Activated CD8-positive, alpha-beta T cell treated with anti-CD3 and anti-CD28 coated beads, Interleukin-2, amount 10 ng/mL, durations not matched to agents 7 days and 5 days (primary cell): ENCODE data around the gene ARSA. TPM values are rescaled to one million over a fixed set of nuclear protein-coding genes. Genes with fewer than 3 reads are reported as not detected.
A peak's percentile ranks its signal among the peaks of the same experiment; 100 is the strongest.

ENCODE experiments used
- ATAC-seq: fragments of 150-1000 bp; cut with Tn5 transposase; one replicate; pipeline ENCODE4 v1.10.0; 2021; ENCODE audit warnings: moderate library complexity
- CTCF ChIA-PET: fragments of 350-600 bp; sonication (Branson Sonifier 250); formaldehyde crosslinking; loops from one replicate; lab custom pipeline; 2021; ENCODE audit warnings: antibody characterized with exemption; lab: Charles Lee
- POLR2A ChIA-PET: fragments of 350-600 bp; sonication (Branson Sonifier 250); formaldehyde crosslinking; loops from one replicate; lab custom pipeline; 2021; ENCODE audit warnings: antibody characterized with exemption; lab: Charles Lee
- DNase-seq: peaks from one replicate; pipeline ENCODE4 v3.0.0-alpha.2; 2020
- H3K27ac Mint-ChIP-seq: one replicate; pipeline ENCODE4 v1.8.0; 2021; ENCODE audit warnings: mild to moderate bottlenecking, mixed read lengths
- H3K27me3 Mint-ChIP-seq: one replicate; pipeline ENCODE4 v1.8.0; 2021; ENCODE audit warnings: low read depth, mixed read lengths
- H3K36me3 Mint-ChIP-seq: one replicate; pipeline ENCODE4 v1.8.0; 2021; ENCODE audit warnings: low read depth, mixed read lengths
- H3K4me1 Mint-ChIP-seq: one replicate; pipeline ENCODE4 v1.8.0; 2021; ENCODE audit warnings: low read depth, mixed read lengths
- H3K4me3 Mint-ChIP-seq: one replicate; pipeline ENCODE4 v1.8.0; 2021; ENCODE audit warnings: mild to moderate bottlenecking, mixed read lengths
- H3K9me3 Mint-ChIP-seq: one replicate; pipeline ENCODE4 v1.8.0; 2022; ENCODE audit warnings: mixed read lengths; ENCODE audit not compliant: insufficient read depth
- total RNA-seq, 2 experiments: library from RNA; stranded (reverse); gene quantifications; one replicate each; pipeline ENCODE4 v1.2.3, GENCODE V29; 2021

The ARSA gene
- total RNA-seq, 2 experiments from 2014 or later: 28.8 to 35.1 TPM

GRCh38 chr22:50599816-50600455, 28.0 kb downstream of the ARSA start:
- H3K27me3 Mint-ChIP-seq: peaks cover 34% of the 10 kb centered on the region
- CTCF ChIA-PET: interaction anchor here (0.7 to 1.0 kb wide), 2 partner anchors 36 to 74 kb away, joined by 3 read pairs; partner anchors contain the start of gene SCO2
- no peak overlapping the region for H3K27ac Mint-ChIP-seq
- DNase-seq: peak; percentile 79
- peak; percentile 88 for ATAC-seq
- POLR2A ChIA-PET: interaction anchor here (1.3 kb wide), 1 partner anchor 37 kb away, joined by 4 read pairs; the partner anchor contains the start of gene SYCE3
- peaks cover 12% of the 10 kb centered on the region for H3K4me1 Mint-ChIP-seq
- H3K36me3 Mint-ChIP-seq: peaks cover 1% of the 10 kb centered on the region
- H3K9me3 Mint-ChIP-seq: no peaks in the 10 kb centered on the region
- H3K4me3 Mint-ChIP-seq: peak overlapping the region; percentile 53

GRCh38 chr22:50597097-50597496, 30.9 kb downstream of the ARSA start:
- peaks cover 1% of the 10 kb centered on the region for H3K36me3 Mint-ChIP-seq
- no peak overlapping the region for H3K27ac Mint-ChIP-seq
- peaks cover 10% of the 10 kb centered on the region for H3K4me1 Mint-ChIP-seq
- no peak overlapping the region for H3K4me3 Mint-ChIP-seq
- ATAC-seq (no peak), DNase-seq (no peak)
- ChIA-PET CTCF (no interaction called here), POLR2A (no interaction called here)
- H3K27me3 Mint-ChIP-seq: peaks cover 18% of the 10 kb centered on the region
- no peaks in the 10 kb centered on the region for H3K9me3 Mint-ChIP-seq

GRCh38 chr22:50595189-50595588, 32.8 kb downstream of the ARSA start:
- Mint-ChIP-seq H3K9me3 (no peaks in the 10 kb centered on the region), H3K4me1 (peaks cover 4% of the 10 kb centered on the region), H3K27me3 (peaks cover 11% of the 10 kb centered on the region), H3K27ac (no peak overlapping the region), H3K36me3 (no peaks in the 10 kb centered on the region), H3K4me3 (no peak overlapping the region)
- no peak for DNase-seq
- ChIA-PET CTCF (no interaction called here), POLR2A (no interaction called here)
- ATAC-seq: no peak

- ATAC-seq: no peak
- no peak overlapping the region for H3K27ac Mint-ChIP-seq
- H3K27me3 Mint-ChIP-seq: peaks cover 2% of the 10 kb centered on the region
- DNase-seq: no peak
- H3K4me1 Mint-ChIP-seq: peaks cover 10% of the 10 kb centered on the region
- ChIA-PET CTCF (interaction anchor here (0.8 to 1.2 kb wide), 2 partner anchors 34 to 62 kb away, joined by 3 read pairs; partner anchors contain the start of gene SCO2), POLR2A (interaction anchor here (1.3 kb wide), 1 partner anchor 62 kb away, joined by 3 read pairs; the partner anchor contains the start of gene SCO2)
- H3K36me3 Mint-ChIP-seq: peaks cover 8% of the 10 kb centered on the region
- no peak overlapping the region for H3K4me3 Mint-ChIP-seq
- no peaks in the 10 kb centered on the region for H3K9me3 Mint-ChIP-seq
Measured at GRCh38 chr22:50587407-50587806, 40.5 kb downstream of the ARSA start.

GRCh38 chr22:50586416-50586815, 41.5 kb downstream of the ARSA start:
- DNase-seq (no peak), ATAC-seq (no peak)
- Mint-ChIP-seq H3K36me3 (peaks cover 13% of the 10 kb centered on the region), H3K9me3 (no peaks in the 10 kb centered on the region), H3K27me3 (no peaks in the 10 kb centered on the region), H3K27ac (no peak overlapping the region), H3K4me3 (no peak overlapping the region), H3K4me1 (peaks cover 16% of the 10 kb centered on the region)
- CTCF ChIA-PET: interaction anchor here (0.8 kb wide), 1 partner anchor 35 kb away, joined by 3 read pairs; no protein-coding TSS in a partner anchor
- POLR2A ChIA-PET: no interaction called here

- ChIA-PET CTCF (no interaction called here), POLR2A (interaction anchor here (0.6 kb wide), 1 partner anchor 53 kb away, joined by 3 read pairs; no protein-coding TSS in a partner anchor)
- DNase-seq: no peak
- H3K9me3 Mint-ChIP-seq: no peaks in the 10 kb centered on the region
- H3K4me3 Mint-ChIP-seq: no peak overlapping the region
- no peaks in the 10 kb centered on the region for H3K27me3 Mint-ChIP-seq
- peaks cover 21% of the 10 kb centered on the region for H3K4me1 Mint-ChIP-seq
- H3K27ac Mint-ChIP-seq: no peak overlapping the region
- H3K36me3 Mint-ChIP-seq: peaks cover 15% of the 10 kb centered on the region
- ATAC-seq: no peak
Measured at GRCh38 chr22:50585781-50586180, 42.2 kb downstream of the ARSA start.

GRCh38 chr22:50585238-50585637, 42.7 kb downstream of the ARSA start:
- ChIA-PET POLR2A (no interaction called here), CTCF (no interaction called here)
- Mint-ChIP-seq H3K27ac (no peak overlapping the region), H3K4me1 (peaks cover 25% of the 10 kb centered on the region), H3K4me3 (no peak overlapping the region), H3K36me3 (peaks cover 19% of the 10 kb centered on the region), H3K9me3 (no peaks in the 10 kb centered on the region), H3K27me3 (no peaks in the 10 kb centered on the region)
- ATAC-seq: no peak
- no peak for DNase-seq

- Mint-ChIP-seq H3K27me3 (no peaks in the 10 kb centered on the region), H3K4me3 (peak overlapping the region; percentile 98), H3K36me3 (peaks cover 27% of the 10 kb centered on the region), H3K4me1 (peaks cover 33% of the 10 kb centered on the region), H3K27ac (no peak overlapping the region), H3K9me3 (no peaks in the 10 kb centered on the region)
- CTCF ChIA-PET: no interaction called here
- ATAC-seq (no peak), DNase-seq (no peak)
- POLR2A ChIA-PET: interaction anchor here (1.2 kb wide), 1 partner anchor 27 kb away, joined by 3 read pairs; no protein-coding TSS in a partner anchor
Measured at GRCh38 chr22:50584106-50585096, 43.6 kb downstream of the ARSA start.

GRCh38 chr22:50583294-50583861, 44.6 kb downstream of the ARSA start:
- ATAC-seq (peak; percentile 24), DNase-seq (no peak)
- ChIA-PET POLR2A (interaction anchor here (0.8 to 2.7 kb wide), 6 partner anchors 26 to 76 kb away, joined by 3 to 31 read pairs (median 4); partner anchors contain the start of genes LMF2, NCAPH2 and SCO2), CTCF (interaction anchor here (1.6 to 3.5 kb wide), 4 partner anchors 11 to 58 kb away, joined by 5 to 19 read pairs (median 10); partner anchors contain the start of genes SCO2 and SYCE3)
- peaks cover 33% of the 10 kb centered on the region for H3K36me3 Mint-ChIP-seq
- peak overlapping the region; percentile 88 for H3K27ac Mint-ChIP-seq
- peak overlapping the region; percentile 98 for H3K4me3 Mint-ChIP-seq
- no peaks in the 10 kb centered on the region for H3K9me3 Mint-ChIP-seq
- no peaks in the 10 kb centered on the region for H3K27me3 Mint-ChIP-seq
- H3K4me1 Mint-ChIP-seq: peaks cover 42% of the 10 kb centered on the region

- Mint-ChIP-seq H3K27ac (peak within 1 kb of the TSS; percentile 94), H3K9me3 (no peaks in the 10 kb centered on the region), H3K4me1 (peaks cover 43% of the 10 kb centered on the region), H3K4me3 (peak within 1 kb of the TSS; percentile 98), H3K36me3 (peaks cover 33% of the 10 kb centered on the region), H3K27me3 (no peaks in the 10 kb centered on the region)
- ATAC-seq (peak; percentile 96), DNase-seq (peak; percentile 99)
- POLR2A ChIA-PET: interaction anchor here (0.5 to 2.7 kb wide), 16 partner anchors 17 to 75 kb away, joined by 3 to 31 read pairs (median 4); partner anchors contain the start of genes LMF2, NCAPH2, SCO2 and SYCE3
- CTCF ChIA-PET: interaction anchor here (0.8 to 3.5 kb wide), 5 partner anchors 10 to 57 kb away, joined by 3 to 19 read pairs (median 10); partner anchors contain the start of genes SCO2 and SYCE3
Measured at GRCh38 chr22:50582493-50583293, 45.3 kb downstream of the ARSA start, which contains the start of gene CHKB. CHKB (minus strand) TSS chr22:50582849; CDS start chr22:50582781, 68 bp downstream.
